ENCODE data around the gene SCML2. TPM values are rescaled to one million over a fixed set of nuclear protein-coding genes. Genes with fewer than 3 reads are reported as not detected.
"Not testable (repeated sequence)": the region's sequence is repeated elsewhere in the genome, so short reads cannot be mapped to it uniquely, and the experiment has no call there.

The SCML2 gene
- polyA plus RNA-seq, 1 donor from 2014 or later = 14.7 TPM

DNA sequence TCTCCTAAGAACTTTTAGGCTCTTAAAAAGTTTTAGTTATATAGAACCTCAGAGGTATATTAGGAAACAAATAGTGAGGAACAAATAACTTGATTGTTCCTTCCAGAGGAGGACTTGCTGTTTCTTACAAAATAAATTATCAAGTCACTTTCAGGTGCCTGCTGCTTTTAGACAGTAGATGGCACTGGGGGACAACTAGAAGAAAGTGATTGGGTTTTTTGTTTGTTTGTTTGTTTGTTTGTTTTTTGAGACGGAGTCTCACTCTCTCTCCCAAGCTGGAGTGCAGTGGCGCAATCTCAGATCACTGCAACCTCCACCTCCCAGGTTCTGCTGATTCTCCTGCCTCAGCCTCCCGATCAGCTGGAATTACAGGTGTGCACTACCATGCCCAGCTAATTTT lies 35.5 kb upstream of the SCML2 start:
- no peaks in the 10 kb centered on the region for H3K9me3 ChIP-seq (ENCODE audit: low read length)
- TF ChIP-seq REST (IDR thresholded peaks at IDR 0.05; ENCODE audit: borderline replicate concordance) (no peak), SMC3 (conservative IDR thresholded peaks at IDR 0.05; ENCODE audit: poor library complexity) (no peak), POLR2AphosphoS5 (IDR thresholded peaks at IDR 0.05) (no peak), EP300 (conservative IDR thresholded peaks at IDR 0.05; ENCODE audit: poor library complexity, severe bottlenecking) (no peak), EZH2 (IDR thresholded peaks at IDR 0.05; ENCODE audit: borderline replicate concordance, insufficient read depth, low read length, poor library complexity, severe bottlenecking) (no peak), RAD21 (conservative IDR thresholded peaks at IDR 0.05) (no peak), TAF1 (IDR thresholded peaks at IDR 0.05; ENCODE audit: low read depth) (no peak)
- no peak overlapping the region for H3K4me3 ChIP-seq (ENCODE audit: low read length)
- no peak overlapping the region for H3K9ac ChIP-seq (ENCODE audit: low read length)
- no peak overlapping the region for H3K4me2 ChIP-seq (ENCODE audit: low read length)
- H3K27ac ChIP-seq (ENCODE audit: low read length) = no peak overlapping the region
- H3K79me2 ChIP-seq (replicated peaks; ENCODE audit: insufficient read depth, low read length) = no peaks in the 10 kb centered on the region
- no peaks in the 10 kb centered on the region for H3K36me3 ChIP-seq (ENCODE audit: insufficient read depth, low read length)
- no peaks in the 10 kb centered on the region for H3K9me2 ChIP-seq (ENCODE audit: insufficient read depth, low read length)
- no peaks in the 10 kb centered on the region for H4K20me1 ChIP-seq (ENCODE audit: insufficient read depth)
- no peak overlapping the region for H2AFZ ChIP-seq (ENCODE audit: low read depth, low read length)
- no peaks in the 10 kb centered on the region for H3F3A ChIP-seq (ENCODE audit: insufficient read depth, low read length, poor library complexity, severe bottlenecking)
- H3K27me3 ChIP-seq (ENCODE audit: insufficient read depth, low read depth, low read length) = no peaks in the 10 kb centered on the region

GRCh38 chrX:18377796-18378195 lies 23.3 kb upstream of the SCML2 start:
- Histone ChIP-seq H3K27ac (ENCODE audit: low read length) (no peak overlapping the region), H3K9me3 (ENCODE audit: low read length) (no peaks in the 10 kb centered on the region), H3K9ac (ENCODE audit: low read length) (no peak overlapping the region), H3K79me2 (replicated peaks; ENCODE audit: insufficient read depth, low read length) (no peaks in the 10 kb centered on the region), H4K20me1 (ENCODE audit: insufficient read depth) (no peaks in the 10 kb centered on the region), H3K9me2 (ENCODE audit: insufficient read depth, low read length) (no peaks in the 10 kb centered on the region), H3K27me3 (ENCODE audit: insufficient read depth, low read depth, low read length) (no peaks in the 10 kb centered on the region), H3K4me2 (ENCODE audit: low read length) (no peak overlapping the region), H3K36me3 (ENCODE audit: insufficient read depth, low read length) (no peaks in the 10 kb centered on the region), H3K4me3 (ENCODE audit: low read length) (no peak overlapping the region), H2AFZ (ENCODE audit: low read depth, low read length) (no peak overlapping the region), H3F3A (ENCODE audit: insufficient read depth, low read length, poor library complexity, severe bottlenecking) (no peaks in the 10 kb centered on the region)
- TF ChIP-seq MXI1 (conservative IDR thresholded peaks at IDR 0.05; ENCODE audit: poor library complexity, severe bottlenecking) (no peak), RAD21 (conservative IDR thresholded peaks at IDR 0.05) (no peak), EP300 (conservative IDR thresholded peaks at IDR 0.05; ENCODE audit: poor library complexity, severe bottlenecking) (no peak), POLR2AphosphoS5 (IDR thresholded peaks at IDR 0.05) (no peak), EZH2 (IDR thresholded peaks at IDR 0.05; ENCODE audit: borderline replicate concordance, insufficient read depth, low read length, poor library complexity, severe bottlenecking) (no peak), CTCF (IDR thresholded peaks at IDR 0.05; ENCODE audit: poor library complexity, severe bottlenecking) (no peak)

- not testable (repeated sequence) for H3F3A ChIP-seq (ENCODE audit: insufficient read depth, low read length, poor library complexity, severe bottlenecking); H3K9me3 ChIP-seq (ENCODE audit: low read length); H3K27ac ChIP-seq (ENCODE audit: low read length); H3K36me3 ChIP-seq (ENCODE audit: insufficient read depth, low read length); H3K4me2 ChIP-seq (ENCODE audit: low read length); H3K79me2 ChIP-seq (replicated peaks; ENCODE audit: insufficient read depth, low read length); H4K20me1 ChIP-seq (ENCODE audit: insufficient read depth); H3K9me2 ChIP-seq (ENCODE audit: insufficient read depth, low read length); H3K27me3 ChIP-seq (ENCODE audit: insufficient read depth, low read depth, low read length); H2AFZ ChIP-seq (ENCODE audit: low read depth, low read length); H3K4me3 ChIP-seq (ENCODE audit: low read length); H3K9ac ChIP-seq (ENCODE audit: low read length)
Measured at GRCh38 chrX:18375131-18375805, 20.8 kb upstream of the SCML2 start.

DNA sequence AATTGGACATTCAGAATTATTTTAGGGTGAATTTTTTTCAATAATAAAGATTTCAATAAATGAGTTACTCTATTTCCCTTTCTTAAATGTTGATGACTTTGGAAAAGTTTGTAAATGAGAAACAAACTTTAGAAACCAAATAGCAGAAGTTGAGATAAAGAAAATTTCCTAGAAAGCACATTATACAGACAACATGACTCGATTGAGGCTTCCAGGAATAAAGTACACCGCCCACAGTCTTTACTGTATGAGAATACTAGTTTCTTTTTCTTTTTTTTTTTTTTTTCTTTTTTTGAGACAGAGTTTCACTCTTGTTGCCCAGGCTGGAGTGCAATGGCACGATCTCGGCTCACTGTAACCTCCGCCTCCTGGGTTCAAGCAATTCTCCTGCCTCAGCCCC lies 14.6 kb upstream of the SCML2 start:
- H3K27ac ChIP-seq (ENCODE audit: low read length); H3K9me2 ChIP-seq (ENCODE audit: insufficient read depth, low read length); H3K27me3 ChIP-seq (ENCODE audit: insufficient read depth, low read depth, low read length); H3K36me3 ChIP-seq (ENCODE audit: insufficient read depth, low read length); H3K9me3 ChIP-seq (ENCODE audit: low read length); H3K4me2 ChIP-seq (ENCODE audit: low read length); H3K79me2 ChIP-seq (replicated peaks; ENCODE audit: insufficient read depth, low read length); H2AFZ ChIP-seq (ENCODE audit: low read depth, low read length); H3K9ac ChIP-seq (ENCODE audit: low read length); H4K20me1 ChIP-seq (ENCODE audit: insufficient read depth); H3K4me3 ChIP-seq (ENCODE audit: low read length); H3F3A ChIP-seq (ENCODE audit: insufficient read depth, low read length, poor library complexity, severe bottlenecking): not testable (repeated sequence)

Measured in neural cell (in vitro differentiated cells).